Glutamatergic neuron (in vitro differentiated cells): ENCODE data around the gene SPTBN1. TPM values are rescaled to one million over a fixed set of nuclear protein-coding genes. Genes with fewer than 3 reads are reported as not detected.

Experiments used
- DNase-seq: peaks from one replicate; pipeline ENCODE4 v3.0.0; 2022
- H3K27ac Mint-ChIP-seq: one replicate; pipeline ENCODE4 v1.8.0; 2020; ENCODE audit warnings: mild to moderate bottlenecking, mixed read lengths, inconsistent platforms; ENCODE audit not compliant: unreplicated experiment
- H3K27me3 Mint-ChIP-seq: one replicate; pipeline ENCODE4 v1.8.0; 2020; ENCODE audit warnings: mild to moderate bottlenecking, moderate library complexity, mixed read lengths, inconsistent platforms; ENCODE audit not compliant: unreplicated experiment
- H3K36me3 Mint-ChIP-seq: one replicate; pipeline ENCODE4 v1.8.0; 2020; ENCODE audit warnings: mild to moderate bottlenecking, mixed read lengths, inconsistent platforms; ENCODE audit not compliant: unreplicated experiment
- H3K4me1 Mint-ChIP-seq: one replicate; pipeline ENCODE4 v1.8.0; 2020; ENCODE audit warnings: mild to moderate bottlenecking, low read depth, mixed read lengths, inconsistent platforms; ENCODE audit not compliant: unreplicated experiment
- H3K4me3 Mint-ChIP-seq: one replicate; pipeline ENCODE4 v1.8.0; 2020; ENCODE audit warnings: mild to moderate bottlenecking, mixed read lengths, inconsistent platforms; ENCODE audit not compliant: unreplicated experiment
- H3K9me3 Mint-ChIP-seq: one replicate; pipeline ENCODE4 v1.8.0; 2020; ENCODE audit warnings: mild to moderate bottlenecking, moderate library complexity, mixed read lengths, inconsistent platforms; ENCODE audit not compliant: unreplicated experiment
- CTCF ChIP-seq: fragments of 200-600 bp; sonication (generic); IDR thresholded peaks from one replicate; pipeline ENCODE4 v1.5.0; 2021; ENCODE audit not compliant: partially characterized antibody, unreplicated experiment
- total RNA-seq: library from RNA; stranded (reverse); fragmentation: NEBNext Ultra II Directional; extraction: Animal tissue kit (Norgen Biotek cat#: 25700); gene quantifications from one replicate; pipeline ENCODE4 v1.2.1, GENCODE V29; 2021; ENCODE audit not compliant: unreplicated experiment

Gene SPTBN1
- total RNA-seq, 1 donor from 2014 or later, result 385 TPM

GRCh38 chr2:54672590-54673456 is 216.7 kb downstream of the SPTBN1 start:
- H3K27me3 Mint-ChIP-seq, result peaks cover 3% of the 10 kb centered on the region
- H3K9me3 Mint-ChIP-seq, result peaks cover 5% of the 10 kb centered on the region
- H3K4me1 Mint-ChIP-seq, result no peaks in the 10 kb centered on the region
- no peak for DNase-seq
- no peak for TF ChIP-seq CTCF
- H3K4me3 Mint-ChIP-seq, result no peak overlapping the region
- H3K36me3 Mint-ChIP-seq, result peaks cover 7% of the 10 kb centered on the region
- H3K27ac Mint-ChIP-seq, result peak overlapping the region; percentile 31

GRCh38 chr2:54673501-54673998 is 217.4 kb downstream of the SPTBN1 start:
- Mint-ChIP-seq H3K4me3 (no peak overlapping the region), H3K4me1 (no peaks in the 10 kb centered on the region), H3K9me3 (peaks cover 5% of the 10 kb centered on the region), H3K27me3 (peaks cover 3% of the 10 kb centered on the region), H3K27ac (no peak overlapping the region), H3K36me3 (peaks cover 7% of the 10 kb centered on the region)
- DNase-seq, result no peak
- TF ChIP-seq CTCF, result no peak

GRCh38 chr2:54675281-54675680 is 219.2 kb downstream of the SPTBN1 start:
- Mint-ChIP-seq H3K36me3 (peaks cover 7% of the 10 kb centered on the region), H3K27me3 (peaks cover 5% of the 10 kb centered on the region), H3K4me3 (no peak overlapping the region), H3K4me1 (peaks cover 5% of the 10 kb centered on the region), H3K9me3 (peaks cover 4% of the 10 kb centered on the region), H3K27ac (no peak overlapping the region)
- no peak for TF ChIP-seq CTCF
- DNase-seq, result no peak

- peaks cover 8% of the 10 kb centered on the region for H3K4me1 Mint-ChIP-seq
- H3K9me3 Mint-ChIP-seq, result peaks cover 1% of the 10 kb centered on the region
- DNase-seq, result no peak
- H3K27ac Mint-ChIP-seq, result no peak overlapping the region
- peaks cover 3% of the 10 kb centered on the region for H3K27me3 Mint-ChIP-seq
- H3K36me3 Mint-ChIP-seq, result peaks cover 3% of the 10 kb centered on the region
- no peak for TF ChIP-seq CTCF
- no peak overlapping the region for H3K4me3 Mint-ChIP-seq
Measured at GRCh38 chr2:54675738-54676137, 219.6 kb downstream of the SPTBN1 start.

- DNase-seq, result no peak
- Mint-ChIP-seq H3K27me3 (peaks cover 2% of the 10 kb centered on the region), H3K4me3 (no peak overlapping the region), H3K9me3 (no peaks in the 10 kb centered on the region), H3K4me1 (peaks cover 8% of the 10 kb centered on the region), H3K36me3 (no peaks in the 10 kb centered on the region), H3K27ac (no peak overlapping the region)
- no peak for TF ChIP-seq CTCF
Measured at GRCh38 chr2:54676656-54677055, 220.5 kb downstream of the SPTBN1 start.
